ENCODE results near the gene ATP9A.
"Not testable (repeated sequence)": the region's sequence is repeated elsewhere in the genome, so short reads cannot be mapped to it uniquely, and the experiment has no call there.

The ATP9A gene

GRCh38 chr20:51680067-51680749, 88.0 kb downstream of the ATP9A start:
- Mint-ChIP-seq H3K4me1 (ENCODE audit: low read depth) (no peaks in the 10 kb centered on the region), H3K36me3 (no peaks in the 10 kb centered on the region), H3K4me3 (no peak overlapping the region), H3K27me3 (peaks cover 3% of the 10 kb centered on the region), H3K27ac (no peak overlapping the region), H3K9me3 (ENCODE audit: low read depth) (no peaks in the 10 kb centered on the region)

GRCh38 chr20:51679254-51679921, 88.8 kb downstream of the ATP9A start:
- Mint-ChIP-seq H3K27ac (no peak overlapping the region), H3K4me1 (ENCODE audit: low read depth) (no peaks in the 10 kb centered on the region), H3K4me3 (no peak overlapping the region), H3K9me3 (ENCODE audit: low read depth) (no peaks in the 10 kb centered on the region), H3K36me3 (no peaks in the 10 kb centered on the region), H3K27me3 (peaks cover 3% of the 10 kb centered on the region)

GRCh38 chr20:51678026-51678697, 90.0 kb downstream of the ATP9A start:
- no peaks in the 10 kb centered on the region for H3K4me1 Mint-ChIP-seq (ENCODE audit: low read depth)
- H3K36me3 Mint-ChIP-seq: no peaks in the 10 kb centered on the region
- peaks cover 3% of the 10 kb centered on the region for H3K27me3 Mint-ChIP-seq
- H3K27ac Mint-ChIP-seq: no peak overlapping the region
- H3K4me3 Mint-ChIP-seq: no peak overlapping the region
- no peaks in the 10 kb centered on the region for H3K9me3 Mint-ChIP-seq (ENCODE audit: low read depth)

DNA sequence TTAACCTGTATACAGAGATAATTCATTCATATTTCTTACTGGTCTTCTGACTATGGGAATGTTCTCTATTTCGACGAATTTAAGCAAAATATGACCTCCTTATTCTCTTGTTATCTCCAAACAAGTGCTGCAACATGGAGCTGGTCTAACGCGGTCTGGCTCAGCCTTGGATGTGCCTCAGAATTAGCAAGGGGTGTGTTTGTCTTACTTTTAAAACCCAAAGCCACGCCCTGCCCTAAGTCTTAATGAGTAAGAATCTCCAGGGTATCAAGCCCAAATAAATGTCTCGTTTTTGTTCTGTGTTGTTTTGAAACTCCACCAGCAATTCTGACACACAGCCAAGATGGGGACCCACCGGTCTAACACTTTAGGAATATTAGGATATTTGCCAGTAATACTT, 99.2 kb downstream of the ATP9A start:
- peaks cover 9% of the 10 kb centered on the region for H3K4me1 Mint-ChIP-seq (ENCODE audit: low read depth)
- no peaks in the 10 kb centered on the region for H3K9me3 Mint-ChIP-seq (ENCODE audit: low read depth)
- no peak overlapping the region for H3K4me3 Mint-ChIP-seq
- H3K27me3 Mint-ChIP-seq: no peaks in the 10 kb centered on the region
- no peak overlapping the region for H3K27ac Mint-ChIP-seq
- H3K36me3 Mint-ChIP-seq: no peaks in the 10 kb centered on the region

- Mint-ChIP-seq H3K27me3 (no peaks in the 10 kb centered on the region), H3K36me3 (no peaks in the 10 kb centered on the region), H3K4me1 (ENCODE audit: low read depth) (peaks cover 9% of the 10 kb centered on the region), H3K4me3 (no peak overlapping the region), H3K27ac (no peak overlapping the region), H3K9me3 (ENCODE audit: low read depth) (no peaks in the 10 kb centered on the region)
These were observed 99.7 kb downstream of the ATP9A start for GRCh38 chr20:51668515-51668914.

DNA sequence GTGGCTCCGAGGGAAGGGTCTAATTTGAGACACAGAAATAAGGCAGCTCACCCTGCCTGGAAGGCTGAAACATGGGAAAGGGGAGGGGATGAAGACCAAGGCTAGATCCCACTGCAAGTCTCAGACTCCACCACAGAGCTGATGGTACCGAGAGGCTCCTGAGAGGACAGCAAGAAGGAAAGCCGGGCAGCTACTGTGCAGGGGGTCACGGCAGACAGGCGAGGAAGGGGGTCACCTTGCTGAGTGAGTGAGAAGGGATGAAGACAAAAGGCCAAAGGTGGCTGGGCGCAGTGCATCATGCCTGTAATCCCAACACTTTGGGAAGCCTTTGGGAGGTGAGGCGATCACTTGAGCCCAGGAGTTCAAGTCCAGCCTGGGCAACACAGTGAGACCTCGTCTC, 100.7 kb downstream of the ATP9A start:
- Mint-ChIP-seq H3K9me3 (ENCODE audit: low read depth) (no peaks in the 10 kb centered on the region), H3K36me3 (no peaks in the 10 kb centered on the region), H3K4me1 (ENCODE audit: low read depth) (peaks cover 9% of the 10 kb centered on the region), H3K27me3 (no peaks in the 10 kb centered on the region), H3K4me3 (no peak overlapping the region), H3K27ac (no peak overlapping the region)

DNA sequence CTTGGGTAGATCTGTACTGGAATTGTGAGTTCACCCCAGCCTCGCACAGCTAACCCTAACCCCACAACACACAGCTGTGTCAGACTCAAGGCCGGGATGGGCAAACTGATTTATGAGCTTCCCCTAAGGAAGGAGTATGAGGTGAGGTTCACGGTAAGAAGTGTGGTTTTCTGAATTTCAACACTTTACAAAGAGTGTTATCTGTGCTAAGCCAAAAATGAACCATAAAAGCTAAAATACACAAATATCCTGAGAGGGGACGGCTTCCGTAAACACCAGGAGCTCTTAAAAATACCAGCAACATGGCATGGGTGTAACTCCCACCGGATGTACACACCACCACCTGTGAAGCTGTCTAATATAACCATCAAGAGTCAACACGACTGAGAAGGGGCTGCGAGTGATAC, 101.2 kb downstream of the ATP9A start:
- Mint-ChIP-seq H3K4me3 (no peak overlapping the region), H3K36me3 (no peaks in the 10 kb centered on the region), H3K27ac (no peak overlapping the region), H3K27me3 (no peaks in the 10 kb centered on the region), H3K9me3 (ENCODE audit: low read depth) (no peaks in the 10 kb centered on the region), H3K4me1 (ENCODE audit: low read depth) (peaks cover 10% of the 10 kb centered on the region)

DNA sequence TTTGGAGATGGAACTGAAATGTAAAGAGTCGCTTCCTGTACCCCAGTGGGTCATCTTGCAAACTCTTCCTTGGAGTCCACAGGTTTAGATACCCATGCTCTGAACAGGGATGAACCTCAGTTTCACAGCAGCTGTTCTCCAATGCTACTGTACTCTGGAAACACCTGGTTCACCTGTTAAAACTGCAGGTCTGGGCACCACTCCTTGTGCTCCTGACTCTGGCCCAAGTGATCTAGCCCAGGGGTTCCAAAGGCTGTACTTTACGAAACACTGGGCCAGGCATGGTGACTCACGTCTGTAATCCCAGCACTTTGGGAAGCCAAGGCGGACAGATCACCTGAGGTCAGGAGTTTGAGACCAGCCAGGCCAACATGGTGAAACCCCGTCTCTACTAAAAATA, 102.1 kb downstream of the ATP9A start:
- no peaks in the 10 kb centered on the region for H3K9me3 Mint-ChIP-seq (ENCODE audit: low read depth)
- no peaks in the 10 kb centered on the region for H3K27me3 Mint-ChIP-seq

GRCh38 chr20:51665543-51666118, 102.6 kb downstream of the ATP9A start:
- no peaks in the 10 kb centered on the region for H3K36me3 Mint-ChIP-seq
- H3K27me3 Mint-ChIP-seq: no peaks in the 10 kb centered on the region
- H3K4me3 Mint-ChIP-seq: no peak overlapping the region
- H3K9me3 Mint-ChIP-seq (ENCODE audit: low read depth): no peaks in the 10 kb centered on the region
- H3K4me1 Mint-ChIP-seq (ENCODE audit: low read depth): peaks cover 19% of the 10 kb centered on the region
- H3K27ac Mint-ChIP-seq: no peak overlapping the region

More for the DNA sequence above, 102.1 kb downstream of the ATP9A start:
- Mint-ChIP-seq H3K4me3 (no peak overlapping the region), H3K27ac (no peak overlapping the region), H3K4me1 (ENCODE audit: low read depth) (peaks cover 19% of the 10 kb centered on the region), H3K36me3 (no peaks in the 10 kb centered on the region)

DNA sequence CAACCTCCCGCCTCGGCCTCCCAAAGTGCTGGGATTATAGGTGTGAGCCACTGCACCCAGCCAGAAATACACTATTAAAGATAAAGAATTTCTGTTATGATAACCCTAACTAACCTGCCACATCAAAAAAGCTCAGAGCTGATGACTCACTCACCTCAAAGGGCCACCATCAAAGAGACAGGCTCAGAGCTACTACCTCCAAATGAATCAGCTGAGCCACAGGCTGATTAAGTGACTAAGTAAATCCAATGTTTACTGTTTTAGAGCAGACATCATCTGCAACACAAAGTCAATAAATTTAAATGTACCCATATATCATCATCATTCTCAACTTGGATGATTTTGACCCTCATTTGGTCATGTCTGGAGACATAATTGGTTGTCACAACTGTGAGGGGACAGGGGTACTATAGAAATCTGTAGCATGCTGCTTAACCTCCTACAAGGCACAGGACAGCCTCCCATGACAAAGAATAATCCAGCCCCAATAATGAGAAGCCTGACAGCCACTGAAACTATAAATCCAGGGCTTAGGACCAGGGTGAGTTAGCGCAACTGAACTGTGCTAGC, 106.5 kb downstream of the ATP9A start:
- peaks cover 10% of the 10 kb centered on the region for H3K4me1 Mint-ChIP-seq (ENCODE audit: low read depth)
- H3K4me3 Mint-ChIP-seq: no peak overlapping the region
- no peaks in the 10 kb centered on the region for H3K36me3 Mint-ChIP-seq
- H3K9me3 Mint-ChIP-seq (ENCODE audit: low read depth): no peaks in the 10 kb centered on the region
- H3K27me3 Mint-ChIP-seq: no peaks in the 10 kb centered on the region
- H3K27ac Mint-ChIP-seq: no peak overlapping the region

DNA sequence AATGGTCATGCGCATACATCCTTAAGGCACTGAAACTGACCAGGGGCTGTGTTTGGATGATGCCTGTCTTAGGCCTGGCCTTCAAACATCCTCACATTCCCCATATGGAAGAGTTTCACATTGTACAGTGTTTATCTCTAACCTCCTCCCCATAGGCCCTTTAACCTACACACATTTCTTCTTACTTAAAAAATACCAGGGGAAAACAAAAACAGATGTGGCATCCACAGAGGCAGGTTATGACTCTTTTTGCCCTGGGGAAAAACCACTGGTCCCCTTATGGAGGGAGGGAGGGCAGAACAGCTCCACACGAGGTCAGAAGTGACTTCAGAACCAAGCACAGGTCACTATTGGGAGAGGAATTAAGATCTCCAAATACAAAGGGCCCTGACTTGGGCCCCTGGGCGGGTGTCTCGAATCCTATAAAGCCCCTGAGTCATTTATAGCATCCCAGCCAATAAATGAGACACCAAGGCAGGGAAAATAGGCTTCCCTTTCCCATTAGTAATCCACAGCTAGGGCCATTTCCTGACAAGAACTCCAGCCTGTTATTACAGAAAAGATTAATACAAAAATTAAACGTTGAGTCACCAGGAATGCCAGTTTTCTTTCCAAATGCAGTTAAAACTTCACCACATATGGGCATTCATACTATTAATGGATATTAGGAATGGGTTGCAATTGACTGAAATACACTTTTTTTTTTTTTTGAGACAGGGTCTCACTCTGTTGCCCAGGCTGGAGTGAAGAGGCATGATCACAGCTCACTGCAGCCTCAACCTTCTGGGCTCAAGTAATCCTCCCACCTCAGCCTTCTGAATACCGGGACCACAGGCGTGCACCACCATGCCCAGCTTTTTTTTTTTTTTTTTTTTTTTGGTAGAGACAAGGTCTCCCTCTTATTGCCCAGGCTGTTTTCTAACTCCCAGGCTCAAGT, 107.2 kb downstream of the ATP9A start:
- no peak overlapping the region for H3K4me3 Mint-ChIP-seq
- H3K27me3 Mint-ChIP-seq: no peaks in the 10 kb centered on the region
- no peak overlapping the region for H3K27ac Mint-ChIP-seq
- no peaks in the 10 kb centered on the region for H3K36me3 Mint-ChIP-seq
- H3K9me3 Mint-ChIP-seq (ENCODE audit: low read depth): no peaks in the 10 kb centered on the region
- H3K4me1 Mint-ChIP-seq (ENCODE audit: low read depth): peaks cover 10% of the 10 kb centered on the region

DNA sequence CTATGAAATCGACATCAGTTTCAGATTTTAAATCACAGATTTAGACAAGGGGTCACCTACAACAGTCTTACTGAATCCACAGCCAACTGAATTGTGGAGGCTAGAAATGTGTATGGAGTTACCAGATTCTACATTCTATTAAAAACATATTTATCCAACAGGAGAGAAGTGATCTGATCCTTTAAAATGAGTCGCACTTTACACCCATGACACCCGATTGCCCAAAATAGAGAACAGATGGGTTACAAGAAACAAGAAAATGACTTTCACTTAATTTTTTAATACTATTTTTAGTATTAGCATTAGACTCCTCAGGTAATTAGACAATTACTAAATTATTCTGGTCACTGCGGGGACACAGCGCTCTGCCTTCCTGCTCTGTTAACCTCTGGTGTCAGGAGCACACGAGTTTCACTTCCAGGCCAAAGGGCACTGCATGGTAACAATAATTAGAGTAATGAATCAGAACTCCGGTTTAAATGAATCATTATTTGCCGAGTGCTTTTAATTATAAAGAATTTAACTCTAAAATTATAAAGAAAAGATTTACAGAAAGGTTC, 108.6 kb downstream of the ATP9A start:
- Mint-ChIP-seq H3K27me3 (no peaks in the 10 kb centered on the region), H3K9me3 (ENCODE audit: low read depth) (no peaks in the 10 kb centered on the region), H3K27ac (no peak overlapping the region), H3K36me3 (no peaks in the 10 kb centered on the region), H3K4me3 (no peak overlapping the region), H3K4me1 (ENCODE audit: low read depth) (peaks cover 10% of the 10 kb centered on the region)

GRCh38 chr20:51656726-51657260, 111.4 kb downstream of the ATP9A start:
- Mint-ChIP-seq H3K4me1 (ENCODE audit: low read depth) (peaks cover 6% of the 10 kb centered on the region), H3K36me3 (no peaks in the 10 kb centered on the region), H3K27ac (no peak overlapping the region), H3K4me3 (no peak overlapping the region), H3K9me3 (ENCODE audit: low read depth) (no peaks in the 10 kb centered on the region), H3K27me3 (no peaks in the 10 kb centered on the region)

GRCh38 chr20:51656089-51656488, 112.1 kb downstream of the ATP9A start:
- not testable (repeated sequence) for H3K27me3 Mint-ChIP-seq, H3K27ac Mint-ChIP-seq

More at GRCh38 chr20:51656089-51656488, 112.1 kb downstream of the ATP9A start:
- H3K9me3 Mint-ChIP-seq (ENCODE audit: low read depth); H3K36me3 Mint-ChIP-seq; H3K4me1 Mint-ChIP-seq (ENCODE audit: low read depth); H3K4me3 Mint-ChIP-seq: not testable (repeated sequence)
